Tibial artery (tissue), 4 donors: Measurements from ENCODE around the gene SH3RF1.

Source experiments
- DNase-seq, 2 donors: peaks; one replicate each; pipeline ENCODE4 v3.0.0-alpha.2; 2019
- H3K27ac ChIP-seq, 2 donors: fragments of 200-600 bp; sonication (generic) in 1 of 2; 1 replicate in 1 of 2; 2 replicates in 1 of 2; pipeline ENCODE4 v1.5.1; 2018 to 2019; ENCODE audit warnings: mild to moderate bottlenecking in 1 of 2
- H3K27me3 ChIP-seq, 2 donors: fragments of 200-600 bp; sonication (generic) in 1 of 2; one replicate each; pipeline versions ENCODE4 v1.5.1 to v1.6.0; 2016 to 2019
- H3K36me3 ChIP-seq, 3 donors: fragments of 200-600 bp; sonication (generic) in 2 of 3; one replicate each; pipeline ENCODE4 v1.5.1; 2016 to 2019; ENCODE audit warnings: mild to moderate bottlenecking in 2 of 3
- H3K4me1 ChIP-seq, 4 donors: fragments of 200-600 bp; sonication (generic) in 2 of 4; 1 replicate in 3 of 4; 2 replicates in 1 of 4; pipeline ENCODE4 v1.5.1; 2016 to 2019
- H3K4me3 ChIP-seq, 2 donors: fragments of 200-600 bp; sonication (generic) in 1 of 2; 1 replicate in 1 of 2; 2 replicates in 1 of 2; pipeline ENCODE4 v1.5.1; 2018 to 2019; ENCODE audit warnings: mild to moderate bottlenecking in 2 of 2
- H3K9me3 ChIP-seq, 3 donors: fragments of 200-600 bp; sonication (generic) in 1 of 3; one replicate each; pipeline ENCODE4 v1.5.1; 2016 to 2019
- CTCF ChIP-seq, 2 experiments: fragments of 200-600 bp in 1 of 2; fragments of 450-650 bp in 1 of 2; IDR thresholded peaks; one replicate each; pipeline ENCODE4 v1.5.1; 2017 to 2019; ENCODE audit warnings: antibody characterized with exemption in 2 of 2, mild to moderate bottlenecking in 1 of 2, moderate library complexity in 1 of 2
- intact Hi-C: fragments of 100-400 bp; cut with DNase I; formaldehyde crosslinking; loops from one replicate; pipeline ENCODE4 v1.15.0; 2023; ENCODE audit warnings: low total_unique reads

SH3RF1 gene

GRCh38 chr4:169160825-169161224 is 109.9 kb downstream of the SH3RF1 start:
- Histone ChIP-seq H3K27me3 (no peaks in the 10 kb centered on the region), H3K27ac (no peak overlapping the region)
- DNase-seq = peak in 1 of 2 donors; percentile 22

GRCh38 chr4:169159624-169160171 is 111.1 kb downstream of the SH3RF1 start:
- Histone ChIP-seq H3K27ac (no peak overlapping the region), H3K4me3 (no peak overlapping the region), H3K27me3 (no peaks in the 10 kb centered on the region), H3K4me1 (peaks cover 0 to 32% (median 9%) of the 10 kb centered on the region in 4 donors), H3K9me3 (no peaks in the 10 kb centered on the region), H3K36me3 (peaks cover 5 to 14% (median 12%) of the 10 kb centered on the region in 3 donors)
- no peak for DNase-seq
- no peak for TF ChIP-seq CTCF (IDR thresholded peaks at IDR 0.05)
- intact Hi-C loops = no loop called here

More at GRCh38 chr4:169160825-169161224, 109.9 kb downstream of the SH3RF1 start:
- H3K36me3 ChIP-seq = peaks cover 0 to 6% (median 4%) of the 10 kb centered on the region in 3 donors
- peaks cover 0 to 40% (median 9%) of the 10 kb centered on the region in 4 donors for H3K4me1 ChIP-seq
- H3K4me3 ChIP-seq = no peak overlapping the region
- intact Hi-C loops = no loop called here
- H3K9me3 ChIP-seq = no peaks in the 10 kb centered on the region
- no peak for TF ChIP-seq CTCF (IDR thresholded peaks at IDR 0.05)

- H3K9me3 ChIP-seq = no peaks in the 10 kb centered on the region
- intact Hi-C loops = no loop called here
- H3K27me3 ChIP-seq = no peaks in the 10 kb centered on the region
- DNase-seq = no peak
- TF ChIP-seq CTCF (IDR thresholded peaks at IDR 0.05) = no peak
- H3K4me1 ChIP-seq = peaks cover 0 to 26% (median 6%) of the 10 kb centered on the region in 4 donors
- no peak overlapping the region for H3K27ac ChIP-seq
- peaks cover 9 to 14% (median 12%) of the 10 kb centered on the region in 3 donors for H3K36me3 ChIP-seq
- no peak overlapping the region for H3K4me3 ChIP-seq
These were observed 111.9 kb downstream of the SH3RF1 start for GRCh38 chr4:169158861-169159260.

GRCh38 chr4:169158046-169158445 is 112.7 kb downstream of the SH3RF1 start:
- H3K36me3 ChIP-seq = peaks cover 9 to 14% (median 12%) of the 10 kb centered on the region in 3 donors
- no peaks in the 10 kb centered on the region for H3K27me3 ChIP-seq
- intact Hi-C loops = no loop called here
- TF ChIP-seq CTCF (IDR thresholded peaks at IDR 0.05) = no peak
- no peak overlapping the region for H3K4me3 ChIP-seq
- DNase-seq = no peak
- no peaks in the 10 kb centered on the region for H3K9me3 ChIP-seq
- no peak overlapping the region for H3K27ac ChIP-seq
- H3K4me1 ChIP-seq = peaks cover 0 to 26% (median 6%) of the 10 kb centered on the region in 4 donors

GRCh38 chr4:169156392-169156791 is 114.4 kb downstream of the SH3RF1 start:
- H3K27ac ChIP-seq = no peak overlapping the region
- intact Hi-C loops = no loop called here
- TF ChIP-seq CTCF (IDR thresholded peaks at IDR 0.05) = no peak
- H3K27me3 ChIP-seq = no peaks in the 10 kb centered on the region
- no peak for DNase-seq
- H3K4me1 ChIP-seq = peaks cover 0 to 32% (median 6%) of the 10 kb centered on the region in 4 donors
- peaks cover 9 to 22% (median 12%) of the 10 kb centered on the region in 3 donors for H3K36me3 ChIP-seq
- no peak overlapping the region for H3K4me3 ChIP-seq
- no peaks in the 10 kb centered on the region for H3K9me3 ChIP-seq
